Measurements from ENCODE around the gene EQTN.

DNA sequence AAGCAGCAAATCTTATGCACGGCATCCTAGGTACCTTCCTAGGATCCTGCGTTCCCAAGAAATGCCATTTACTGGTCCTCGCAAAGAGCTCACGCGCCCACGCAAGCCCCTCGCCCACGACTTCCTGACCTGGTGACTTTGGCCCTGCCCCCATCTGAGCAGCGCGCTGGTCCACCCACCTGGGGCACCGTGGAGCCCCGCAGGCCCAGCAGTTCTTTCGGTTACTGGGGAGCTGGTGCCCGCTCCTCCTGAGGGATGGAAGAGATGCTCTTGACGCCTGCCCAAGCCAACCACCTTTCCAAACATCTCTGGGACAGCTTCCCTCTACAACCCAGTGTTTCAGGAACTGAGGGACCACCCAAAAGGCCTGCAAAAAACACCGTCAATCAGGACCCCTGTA, 16.7 kb downstream of the EQTN start:
- TF ChIP-seq, protein P1, sequence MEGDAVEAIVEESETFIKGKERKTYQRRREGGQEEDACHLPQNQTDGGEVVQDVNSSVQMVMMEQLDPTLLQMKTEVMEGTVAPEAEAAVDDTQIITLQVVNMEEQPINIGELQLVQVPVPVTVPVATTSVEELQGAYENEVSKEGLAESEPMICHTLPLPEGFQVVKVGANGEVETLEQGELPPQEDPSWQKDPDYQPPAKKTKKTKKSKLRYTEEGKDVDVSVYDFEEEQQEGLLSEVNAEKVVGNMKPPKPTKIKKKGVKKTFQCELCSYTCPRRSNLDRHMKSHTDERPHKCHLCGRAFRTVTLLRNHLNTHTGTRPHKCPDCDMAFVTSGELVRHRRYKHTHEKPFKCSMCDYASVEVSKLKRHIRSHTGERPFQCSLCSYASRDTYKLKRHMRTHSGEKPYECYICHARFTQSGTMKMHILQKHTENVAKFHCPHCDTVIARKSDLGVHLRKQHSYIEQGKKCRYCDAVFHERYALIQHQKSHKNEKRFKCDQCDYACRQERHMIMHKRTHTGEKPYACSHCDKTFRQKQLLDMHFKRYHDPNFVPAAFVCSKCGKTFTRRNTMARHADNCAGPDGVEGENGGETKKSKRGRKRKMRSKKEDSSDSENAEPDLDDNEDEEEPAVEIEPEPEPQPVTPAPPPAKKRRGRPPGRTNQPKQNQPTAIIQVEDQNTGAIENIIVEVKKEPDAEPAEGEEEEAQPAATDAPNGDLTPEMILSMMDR (IDR thresholded peaks at IDR 0.05) = no peak
- TF ChIP-seq POLR2A (IDR thresholded peaks at IDR 0.05; ENCODE audit: low read depth) (no peak), EP300 (IDR thresholded peaks at IDR 0.05) (no peak), POLR2AphosphoS5 (IDR thresholded peaks at IDR 0.05) (no peak)

All from esophagus muscularis mucosa (tissue), 4 donors.